Hematopoietic multipotent progenitor cell (in vitro differentiated cells): ENCODE results near the gene RC3H1. TPM values are rescaled to one million over a fixed set of nuclear protein-coding genes. Genes with fewer than 3 reads are reported as not detected.
"Not testable (repeated sequence)": the region's sequence is repeated elsewhere in the genome, so short reads cannot be mapped to it uniquely, and the experiment has no call there.

Source experiments
- DNase-seq, 3 donors: peaks; one replicate each; pipeline ENCODE4 v3.0.0-alpha.2; 2011 to 2015; ENCODE audit warnings: low read depth in 2 of 3, low spot score in 2 of 3
- total RNA-seq: library from RNA; depleted of rRNA; stranded (reverse); fragments of >200 nt; gene quantifications from one replicate; pipeline ENCODE4 v1.2.3, GENCODE V29; 2012

The RC3H1 gene, protein sequence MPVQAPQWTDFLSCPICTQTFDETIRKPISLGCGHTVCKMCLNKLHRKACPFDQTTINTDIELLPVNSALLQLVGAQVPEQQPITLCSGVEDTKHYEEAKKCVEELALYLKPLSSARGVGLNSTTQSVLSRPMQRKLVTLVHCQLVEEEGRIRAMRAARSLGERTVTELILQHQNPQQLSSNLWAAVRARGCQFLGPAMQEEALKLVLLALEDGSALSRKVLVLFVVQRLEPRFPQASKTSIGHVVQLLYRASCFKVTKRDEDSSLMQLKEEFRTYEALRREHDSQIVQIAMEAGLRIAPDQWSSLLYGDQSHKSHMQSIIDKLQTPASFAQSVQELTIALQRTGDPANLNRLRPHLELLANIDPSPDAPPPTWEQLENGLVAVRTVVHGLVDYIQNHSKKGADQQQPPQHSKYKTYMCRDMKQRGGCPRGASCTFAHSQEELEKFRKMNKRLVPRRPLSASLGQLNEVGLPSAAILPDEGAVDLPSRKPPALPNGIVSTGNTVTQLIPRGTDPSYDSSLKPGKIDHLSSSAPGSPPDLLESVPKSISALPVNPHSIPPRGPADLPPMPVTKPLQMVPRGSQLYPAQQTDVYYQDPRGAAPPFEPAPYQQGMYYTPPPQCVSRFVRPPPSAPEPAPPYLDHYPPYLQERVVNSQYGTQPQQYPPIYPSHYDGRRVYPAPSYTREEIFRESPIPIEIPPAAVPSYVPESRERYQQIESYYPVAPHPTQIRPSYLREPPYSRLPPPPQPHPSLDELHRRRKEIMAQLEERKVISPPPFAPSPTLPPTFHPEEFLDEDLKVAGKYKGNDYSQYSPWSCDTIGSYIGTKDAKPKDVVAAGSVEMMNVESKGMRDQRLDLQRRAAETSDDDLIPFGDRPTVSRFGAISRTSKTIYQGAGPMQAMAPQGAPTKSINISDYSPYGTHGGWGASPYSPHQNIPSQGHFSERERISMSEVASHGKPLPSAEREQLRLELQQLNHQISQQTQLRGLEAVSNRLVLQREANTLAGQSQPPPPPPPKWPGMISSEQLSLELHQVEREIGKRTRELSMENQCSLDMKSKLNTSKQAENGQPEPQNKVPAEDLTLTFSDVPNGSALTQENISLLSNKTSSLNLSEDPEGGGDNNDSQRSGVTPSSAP
- 28.0 TPM for total RNA-seq

DNA sequence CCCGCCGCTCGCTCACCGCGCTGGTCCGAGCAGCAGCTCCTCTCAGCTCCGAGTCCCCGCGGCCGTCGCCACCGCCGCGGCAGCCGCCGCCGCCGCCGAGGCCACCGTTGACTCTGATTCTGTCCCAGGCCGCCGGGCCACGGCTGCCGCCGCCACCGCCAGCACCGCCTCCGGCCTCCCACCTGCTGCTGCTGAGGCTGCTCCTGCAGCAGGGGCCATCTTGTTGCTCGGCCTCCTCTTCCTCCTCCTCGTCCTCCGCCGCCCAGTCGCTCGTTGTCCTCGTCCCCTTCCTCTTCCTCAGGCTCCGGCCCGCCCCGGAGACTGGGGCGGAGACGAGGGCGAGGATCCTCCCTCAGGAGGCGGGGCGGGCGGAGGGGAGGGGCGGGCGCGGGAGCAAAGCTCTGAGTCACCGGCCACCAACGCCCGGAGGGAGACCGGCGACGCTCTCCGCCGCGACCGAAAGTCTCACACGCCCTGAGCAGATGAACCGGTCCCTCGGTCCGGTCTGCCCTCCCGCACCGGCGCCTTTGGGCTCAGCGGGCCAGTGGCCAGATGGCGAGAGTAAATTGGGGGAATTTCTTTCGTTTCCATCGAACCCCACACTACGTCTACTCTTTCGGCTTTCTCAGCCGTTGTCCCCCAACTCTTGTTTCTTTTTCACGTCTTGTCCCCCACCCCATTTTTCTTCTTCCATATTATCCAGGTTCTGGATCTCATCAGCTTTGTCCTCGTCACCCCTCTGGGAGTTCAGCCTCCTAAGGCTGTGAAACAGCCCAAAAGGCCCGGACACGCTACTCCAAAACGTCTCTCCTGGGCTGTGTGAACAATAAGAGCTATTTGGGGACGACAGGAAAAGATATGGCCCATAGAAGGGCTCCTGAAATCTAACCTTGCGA, at the start of gene RC3H1:
Gene RC3H1 (minus strand): TSS at position 278 of the 896 bp plus-strand sequence. CDS start 29,372 bp downstream, outside the sequence.
- DNase-seq, result peak; percentile 77 to 93 (median 92)

DNA sequence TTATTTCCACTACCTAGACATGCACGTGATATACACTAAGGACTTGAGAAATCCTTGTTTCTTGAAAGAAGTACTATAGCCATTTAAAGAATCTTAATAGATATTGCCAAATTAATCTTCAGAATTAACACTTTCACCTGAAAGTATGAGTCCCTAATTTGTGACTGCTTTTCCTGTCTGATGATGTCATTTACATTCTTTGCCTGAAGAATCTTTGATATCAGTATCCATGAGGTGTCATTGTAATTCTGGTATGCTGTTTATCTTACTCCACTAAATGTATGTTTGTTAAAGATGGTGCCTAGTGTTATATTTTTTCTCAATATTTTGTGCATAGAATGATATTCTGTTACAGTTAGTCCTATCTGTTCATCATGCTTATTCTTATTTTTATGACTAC, 48.5 kb upstream of the RC3H1 start:
- DNase-seq, result no peak

DNA sequence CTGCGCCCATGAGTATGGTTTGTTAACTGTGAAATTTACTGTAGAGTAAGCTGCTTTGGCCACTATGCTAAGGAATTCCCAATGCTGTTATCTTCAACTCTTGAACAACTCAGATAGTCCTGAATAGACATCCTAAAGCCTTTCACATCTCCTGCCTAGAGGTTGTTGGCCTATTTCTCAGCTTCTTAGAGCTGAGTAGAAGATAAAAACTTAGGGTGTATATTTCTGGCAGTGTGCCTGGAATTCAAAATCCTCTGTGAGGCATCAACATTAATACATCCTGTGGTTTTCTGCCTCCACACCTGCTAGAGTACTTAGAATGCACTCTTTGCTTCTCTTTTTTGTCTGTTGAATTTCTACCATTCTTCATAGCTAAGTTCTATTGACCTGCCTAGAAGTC, 45.8 kb upstream of the RC3H1 start:
- peak in 2 of 3 donors; percentile 31 to 78 for DNase-seq

DNA sequence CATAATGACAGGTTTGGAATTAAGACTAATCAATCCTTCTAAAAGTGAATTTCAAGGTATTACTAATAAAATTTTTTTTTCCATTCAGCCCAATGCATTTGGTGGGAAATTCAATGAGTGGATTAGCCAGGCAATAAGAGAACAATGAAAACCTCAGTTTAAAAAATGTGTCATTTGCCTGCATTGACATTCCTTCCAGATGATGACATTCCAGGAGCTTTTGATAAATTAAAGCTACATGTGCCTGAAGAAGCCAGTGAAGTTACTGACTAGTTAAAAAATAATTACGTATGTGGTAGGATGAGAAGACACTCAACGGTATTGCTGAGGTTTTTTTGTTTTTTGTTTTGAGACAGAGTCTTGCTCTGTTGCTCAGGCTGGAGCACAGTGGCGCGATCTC, 37.9 kb upstream of the RC3H1 start:
- DNase-seq, result no peak

DNA sequence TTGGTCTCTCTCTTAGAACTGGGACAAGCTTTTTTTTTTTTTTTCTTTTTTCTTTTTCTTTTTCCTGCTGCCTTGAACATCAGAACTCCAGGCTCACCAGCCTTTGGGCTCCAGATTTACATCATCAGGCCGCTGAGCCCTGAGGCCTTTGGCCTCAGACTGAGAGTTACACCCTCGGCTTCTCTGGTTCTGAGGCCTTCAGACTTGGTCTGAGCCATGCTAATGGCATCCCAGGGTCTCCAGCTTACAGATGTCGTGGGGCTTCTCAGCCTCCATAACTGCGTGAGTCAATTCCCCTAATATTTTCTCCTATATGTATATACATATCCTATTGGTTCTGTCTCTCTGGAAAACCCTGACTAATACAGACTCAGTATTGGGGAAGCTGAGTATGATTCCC, 36.5 kb upstream of the RC3H1 start:
- no peak for DNase-seq

DNA sequence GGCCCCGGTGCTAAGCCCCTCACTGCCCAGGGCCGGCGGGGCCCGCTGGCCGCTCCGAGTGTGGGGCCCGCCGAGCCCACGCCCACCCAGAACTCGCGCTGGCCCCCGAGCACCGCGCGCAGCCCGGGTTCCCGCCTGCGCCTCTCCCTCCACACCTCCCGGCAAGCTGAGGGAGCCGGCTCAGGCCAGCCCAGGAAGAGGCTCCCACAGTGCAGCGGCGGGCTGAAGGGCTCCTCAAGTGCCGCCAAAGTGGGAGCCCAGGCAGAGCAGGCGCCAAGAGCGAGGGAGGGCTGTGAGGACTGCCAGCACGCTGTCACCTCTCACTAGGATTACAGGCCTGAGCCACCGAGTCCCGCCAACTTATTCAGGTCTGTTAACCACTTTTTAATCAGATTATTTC, 34.5 kb upstream of the RC3H1 start:
- not testable (repeated sequence) for DNase-seq

DNA sequence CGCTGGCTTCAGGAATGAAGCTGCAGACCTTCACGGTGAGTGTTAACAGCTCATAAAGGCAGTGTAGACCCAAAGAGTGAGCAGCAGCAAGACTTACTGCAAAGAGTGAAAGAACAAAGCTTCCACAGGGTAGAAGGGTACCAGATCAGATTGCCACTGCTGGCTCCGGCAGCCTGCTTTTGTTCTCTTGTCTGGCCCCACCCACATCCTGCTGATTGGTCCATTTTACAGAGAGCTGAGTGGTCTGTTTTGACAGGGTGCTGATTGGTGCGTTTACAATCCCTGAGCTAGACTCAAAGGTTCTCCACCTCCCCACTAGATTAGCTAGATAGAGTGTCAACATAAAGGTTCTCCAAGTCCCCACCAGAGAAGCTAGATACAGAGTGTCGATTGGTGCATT, 33.6 kb upstream of the RC3H1 start:
- DNase-seq, result not testable (repeated sequence)

DNA sequence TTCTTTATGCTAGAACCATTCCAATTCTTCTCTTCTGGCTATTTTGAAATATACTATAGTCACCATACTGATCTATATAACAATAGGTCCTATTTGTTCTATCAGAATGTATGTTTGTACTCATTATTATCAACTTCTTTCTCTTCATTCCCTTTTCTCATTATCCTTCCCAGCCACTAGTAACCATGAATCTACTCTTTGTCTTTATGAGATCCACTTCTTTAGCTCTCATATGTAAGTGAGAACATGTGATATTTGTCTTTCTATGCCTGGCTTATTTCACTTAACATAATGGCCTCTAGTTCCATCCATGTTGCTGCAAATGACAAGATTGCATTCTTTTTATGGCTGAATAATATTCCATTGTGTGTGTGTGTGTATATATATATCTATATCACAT, 31.7 kb upstream of the RC3H1 start:
- no peak for DNase-seq

DNA sequence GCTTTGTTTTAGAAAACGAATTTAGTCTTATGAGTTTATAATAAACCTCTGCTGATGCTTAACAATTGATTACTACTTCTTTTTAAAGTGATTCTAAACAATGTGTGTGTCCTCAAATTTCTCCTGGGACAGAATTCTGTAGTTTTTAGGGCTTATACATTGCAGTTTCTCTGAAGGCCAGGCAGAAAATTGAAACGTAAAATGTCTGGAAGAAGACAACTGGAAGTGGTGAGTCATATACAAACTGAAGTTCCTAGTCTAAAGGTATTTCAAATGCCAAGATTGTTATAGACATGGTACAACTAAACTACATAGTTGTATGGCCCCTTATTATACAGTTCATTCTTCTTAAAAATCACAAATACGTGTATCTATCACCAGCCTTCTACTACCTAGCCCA, 30.5 kb upstream of the RC3H1 start:
- no peak for DNase-seq

DNA sequence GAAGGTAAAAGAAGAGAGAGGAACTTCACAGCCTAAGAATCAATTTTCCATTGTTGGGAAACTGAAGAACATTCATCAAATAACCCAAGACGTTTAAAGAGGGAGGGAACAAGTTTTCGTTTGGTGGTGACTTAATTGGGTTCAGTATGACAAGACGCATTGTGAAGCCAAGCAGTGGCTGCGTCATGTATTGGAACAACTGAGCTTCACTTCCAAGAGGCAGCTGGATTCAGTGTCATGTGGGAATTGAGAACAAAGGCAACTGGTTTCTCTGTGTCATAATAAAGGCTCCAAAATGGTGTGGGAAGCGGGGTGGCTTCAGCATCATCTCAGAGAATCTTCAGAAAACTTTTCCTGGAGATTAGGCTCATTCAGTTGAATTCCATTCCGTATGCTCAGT, 29.8 kb upstream of the RC3H1 start:
- no peak for DNase-seq

DNA sequence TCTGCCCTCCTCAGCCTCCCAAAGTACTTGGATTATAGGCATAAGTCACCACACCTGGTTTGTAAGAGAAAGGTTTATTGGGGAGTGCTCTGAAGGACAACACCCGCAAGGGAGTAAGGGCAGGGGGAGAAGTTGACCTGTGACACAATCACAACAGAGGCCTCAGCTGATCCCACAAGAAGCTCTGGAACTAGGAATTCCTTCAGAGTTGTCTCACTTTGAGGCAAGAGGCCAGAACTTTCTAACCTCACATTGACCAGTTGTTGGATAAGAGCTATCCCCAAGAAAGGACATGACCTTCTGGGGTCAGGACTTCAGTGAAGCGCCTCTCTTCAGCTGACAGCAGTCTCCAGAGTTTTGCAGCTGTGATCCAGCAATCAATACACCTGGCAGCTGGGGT, 27.4 kb upstream of the RC3H1 start:
- DNase-seq, result no peak

DNA sequence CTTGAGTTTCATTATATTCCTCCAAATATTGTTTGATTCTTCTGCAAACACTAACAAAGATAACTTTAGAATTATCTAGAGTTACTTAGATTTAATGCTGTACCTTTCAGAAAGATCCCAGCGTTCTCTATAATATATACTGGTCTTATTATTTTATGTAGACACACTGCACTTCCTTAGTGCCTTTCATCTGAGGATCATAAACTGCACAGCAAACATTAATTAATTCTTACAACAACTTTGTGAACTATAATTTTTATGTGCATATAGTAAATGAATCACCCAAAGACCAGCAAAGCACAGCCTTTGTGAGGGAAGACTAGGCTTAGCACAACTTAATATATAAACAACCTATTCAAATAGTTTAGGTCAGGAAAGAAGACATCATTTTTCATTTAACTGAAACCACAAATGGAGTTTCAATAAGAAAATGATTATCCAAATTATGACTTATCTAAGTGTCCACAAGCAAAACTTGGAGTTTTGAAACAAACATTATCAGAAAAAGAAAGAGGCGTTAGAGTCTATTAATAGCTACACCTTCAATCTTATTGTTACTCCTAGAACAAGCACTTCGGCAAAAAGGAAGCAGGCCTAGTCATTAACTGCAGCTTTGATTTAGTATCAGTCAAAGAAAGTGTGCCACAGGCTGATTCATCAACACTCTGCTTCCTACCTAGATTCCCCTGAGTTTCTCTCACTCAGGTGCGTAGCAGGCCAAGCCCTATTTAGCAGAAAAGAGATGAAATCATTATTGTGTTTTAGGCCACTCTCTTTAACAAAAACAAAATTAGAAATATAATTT, 22.5 kb upstream of the RC3H1 start:
- no peak for DNase-seq

DNA sequence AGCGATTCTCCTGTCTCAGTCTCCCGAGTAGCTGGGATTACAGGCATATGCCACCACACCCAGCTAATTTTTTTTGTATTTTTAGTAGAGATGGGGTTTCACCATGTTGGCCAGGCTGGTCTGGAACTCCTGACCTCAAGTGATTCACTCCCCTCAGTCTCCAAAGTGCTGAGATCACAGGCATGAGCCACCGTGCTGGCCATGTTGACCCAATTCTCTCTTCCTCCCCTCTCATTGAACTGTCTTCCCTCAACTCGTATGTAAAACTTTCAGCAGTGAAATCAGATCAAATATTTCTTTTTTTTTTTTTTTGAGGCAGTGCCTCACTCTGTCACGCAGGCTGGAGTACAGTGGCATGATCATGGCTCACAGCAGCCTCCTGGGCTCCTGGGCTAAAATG, 20.4 kb upstream of the RC3H1 start:
- DNase-seq, result not testable (repeated sequence)

DNA sequence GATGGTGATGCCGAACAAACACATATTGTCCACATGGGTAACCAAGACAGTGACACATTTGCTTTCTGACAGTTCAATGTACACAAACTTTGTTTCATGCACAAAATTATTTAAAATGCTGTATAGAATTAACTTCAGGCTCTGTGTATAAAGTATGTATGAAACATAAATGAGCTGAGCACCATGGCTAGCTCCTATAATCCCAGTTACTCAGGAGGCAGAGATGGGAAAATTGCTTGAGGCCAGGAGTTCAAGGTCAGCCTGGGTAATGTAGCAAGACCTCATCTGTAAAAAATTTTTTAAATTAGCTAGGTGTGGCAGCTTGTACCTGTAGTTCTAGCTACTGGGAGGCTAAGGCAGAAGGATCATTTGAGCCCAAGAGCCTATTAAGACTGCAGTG, 19.2 kb upstream of the RC3H1 start:
- DNase-seq, result no peak

DNA sequence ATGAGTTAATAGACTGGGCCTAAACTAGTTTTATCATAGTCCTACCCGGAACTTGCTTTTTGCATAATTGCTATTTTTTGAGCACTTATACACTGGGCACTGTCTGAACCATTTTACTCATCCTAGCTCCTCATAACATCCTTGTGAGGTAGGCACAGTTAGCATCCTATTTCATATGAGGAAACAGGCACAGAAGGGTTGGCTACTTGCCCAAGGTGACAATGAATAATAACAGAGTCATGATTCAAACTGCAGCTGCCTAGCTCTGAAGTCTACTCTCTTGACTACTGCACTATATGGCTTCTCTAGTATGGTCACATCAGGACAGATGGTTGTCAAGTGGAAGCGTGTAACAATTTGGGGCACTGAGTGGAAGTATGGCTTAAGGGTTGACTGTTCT, 18.2 kb upstream of the RC3H1 start:
- DNase-seq, result peak in 2 of 3 donors; percentile 26 to 73

DNA sequence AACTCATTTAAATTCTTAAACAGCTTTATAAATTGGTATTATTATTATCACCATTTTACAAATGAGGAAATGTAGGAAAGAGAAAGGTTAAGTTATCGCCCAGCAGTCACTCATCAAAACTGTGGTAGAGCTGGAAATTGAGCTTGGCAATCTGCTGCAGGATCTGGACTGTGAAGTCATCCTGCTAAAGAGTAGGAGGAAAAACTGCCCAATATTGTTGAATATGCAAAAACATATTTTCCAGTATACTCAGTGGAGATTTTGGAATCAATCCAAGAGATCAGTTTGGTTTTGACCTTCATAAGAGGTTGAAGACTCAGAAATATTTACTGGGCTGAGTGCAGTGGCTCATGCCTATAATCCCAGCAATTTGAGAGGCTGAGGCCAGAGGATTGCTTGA, 16.9 kb upstream of the RC3H1 start:
- DNase-seq, result no peak

DNA sequence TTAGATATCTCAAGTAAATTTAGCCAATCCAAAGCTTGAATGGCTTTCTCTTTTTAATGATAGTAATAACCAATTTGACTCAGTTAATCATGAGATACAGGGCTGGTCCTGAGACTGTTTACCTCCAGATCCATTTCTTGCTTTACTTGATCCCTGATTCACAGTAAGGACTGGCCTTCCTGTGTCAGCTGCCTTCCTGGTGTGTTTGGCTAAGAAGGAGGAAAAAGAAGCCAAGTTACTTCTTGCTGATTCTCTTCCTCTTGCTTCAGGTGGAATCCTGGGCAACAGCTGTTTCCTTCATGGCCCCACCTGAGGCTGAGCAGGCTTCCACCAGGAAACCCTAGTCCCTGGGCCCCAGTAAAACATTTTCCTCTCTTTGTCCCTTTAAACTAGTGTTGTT, 14.6 kb upstream of the RC3H1 start:
- no peak for DNase-seq

DNA sequence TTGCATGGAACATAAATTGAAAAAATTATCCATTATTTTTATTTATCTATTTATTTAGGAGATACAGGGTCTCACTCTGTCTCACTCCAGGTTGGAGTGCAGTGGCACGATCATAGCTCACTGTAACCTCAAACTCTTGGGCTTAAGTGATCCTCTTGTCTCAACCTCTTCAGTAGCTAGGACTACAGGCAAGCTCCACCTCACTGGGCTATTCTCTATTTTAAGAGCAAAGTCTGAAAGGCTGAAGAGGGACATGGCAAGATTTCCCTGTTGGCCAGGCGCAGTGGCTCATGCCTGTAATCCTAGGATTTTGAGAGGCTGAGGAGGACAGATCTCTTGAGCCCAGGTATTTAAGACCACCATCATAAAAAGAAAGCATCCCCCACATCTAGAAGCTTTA, 14.0 kb upstream of the RC3H1 start:
- DNase-seq, result no peak

DNA sequence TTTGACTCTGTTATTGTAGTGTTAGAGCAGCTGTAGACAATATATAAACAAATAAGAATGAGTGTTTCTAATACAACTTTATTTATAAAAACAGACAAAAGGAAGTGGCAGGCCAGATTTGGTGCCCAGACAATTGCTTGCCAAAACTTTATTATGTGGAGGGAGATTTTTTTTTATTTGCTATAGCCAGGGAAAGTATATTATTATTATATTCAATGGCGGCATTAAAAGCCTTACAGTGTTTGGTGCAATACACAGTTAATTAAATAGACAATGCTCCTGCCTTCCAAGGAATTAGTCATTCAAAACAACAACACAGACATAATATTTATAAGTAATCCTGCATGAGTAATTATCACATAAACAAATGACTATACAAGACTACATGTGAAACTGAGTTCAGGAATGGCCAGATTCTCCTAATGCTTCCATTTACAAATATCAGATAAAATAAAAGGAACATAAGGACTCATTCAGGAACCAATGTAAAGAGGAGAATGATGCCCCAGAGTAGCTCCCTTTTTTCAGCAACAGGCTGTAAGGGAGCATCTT, 10.6 kb upstream of the RC3H1 start:
- DNase-seq, result no peak
